Heart left ventricle (tissue), 16 donors: ENCODE data around the gene MT1M. TPM values are rescaled to one million over a fixed set of nuclear protein-coding genes. Genes with fewer than 3 reads are reported as not detected.

Source experiments
- ATAC-seq, 4 donors: fragments of 200-7000 bp; cut with Tn5 transposase; one replicate each; pipeline ENCODE4 v1.9.1; 2020 to 2022; ENCODE audit warnings: moderate library complexity in 4 of 4, mild to moderate bottlenecking in 3 of 4, moderate number of reproducible peaks in 1 of 4
- DNase-seq, 5 donors: peaks; one replicate each; pipeline ENCODE4 v3.0.0-alpha.2; 2020
- H3K27ac ChIP-seq, 12 donors: fragments of 200-600 bp; sonication (generic) in 4 of 12; one replicate each; pipeline versions ENCODE4 v1.5.0 to v1.8.0; 2016 to 2022; ENCODE audit warnings: mild to moderate bottlenecking in 2 of 12
- H3K27me3 ChIP-seq, 9 donors: fragments of 200-600 bp; sonication (generic) in 2 of 9; one replicate each; pipeline versions ENCODE4 v1.5.1 to v1.8.0; 2016 to 2022; ENCODE audit warnings: mild to moderate bottlenecking in 3 of 9
- H3K36me3 ChIP-seq, 9 donors: fragments of 200-600 bp; sonication (generic) in 2 of 9; one replicate each; pipeline versions ENCODE4 v1.5.0 to v1.8.0; 2018 to 2022; ENCODE audit warnings: mild to moderate bottlenecking in 2 of 9
- H3K4me1 ChIP-seq, 12 donors: fragments of 200-600 bp; sonication (generic) in 4 of 12; one replicate each; pipeline versions ENCODE4 v1.5.0 to v1.8.0; 2016 to 2022; ENCODE audit warnings: mild to moderate bottlenecking in 3 of 12
- H3K4me3 ChIP-seq, 12 donors: fragments of 200-600 bp; sonication (generic) in 4 of 12; one replicate each; pipeline versions ENCODE4 v1.5.0 to v1.8.0; 2017 to 2022; ENCODE audit warnings: mild to moderate bottlenecking in 9 of 12, moderate library complexity in 4 of 12
- H3K9me3 ChIP-seq, 12 donors: fragments of 200-600 bp; sonication (generic) in 4 of 12; one replicate each; pipeline versions ENCODE4 v1.5.0 to v1.8.0; 2016 to 2022; ENCODE audit warnings: mild to moderate bottlenecking in 1 of 12
- CTCF ChIP-seq, 12 donors: fragments of 200-600 bp; sonication (generic) in 4 of 12; IDR thresholded peaks; one replicate each; pipeline versions ENCODE4 v1.5.0 to v1.8.0; 2018 to 2022; ENCODE audit warnings: antibody characterized with exemption in 12 of 12, mild to moderate bottlenecking in 5 of 12
- POLR2A ChIP-seq, 2 donors: fragments of 450-650 bp; IDR thresholded peaks; one replicate each; pipeline ENCODE4 v1.6.1; 2017; ENCODE audit warnings: antibody characterized with exemption in 2 of 2, mild to moderate bottlenecking in 2 of 2, moderate library complexity in 2 of 2
- WGBS, 4 donors: extraction: QIAGEN DNeasy Blood & Tissue Kit in 2 of 4; methylation state at CpG; one replicate each; pipeline versions ENCODE4 v1.1.5 to v1.1.7; 2013 to 2018; 5-methylcytosine and 5-hydroxymethylcytosine counted together
- intact Hi-C, 10 donors: fragments of 100-400 bp; cut with DNase I; formaldehyde crosslinking; loops; one replicate each; pipeline versions ENCODE4 v1.11.1 to v1.14.2; 2022
- polyA plus RNA-seq, 2 donors: library from polyadenylated mRNA; stranded (reverse); fragments of 200-250 nt; gene quantifications; one replicate each; pipeline ENCODE4 v1.2.3, GENCODE V29; 2013
- total RNA-seq, 9 donors: library from RNA; depleted of rRNA in 2 of 9; stranded (reverse); fragments of >200 nt in 2 of 9; fragmentation: NEBNext Ultra II Directional in 3 of 9; extraction: Animal tissue kit (Norgen Biotek cat#: 25700) in 3 of 9; gene quantifications; one replicate each; pipeline versions ENCODE4 v1.1.0 to v1.2.4, GENCODE V29; 2016 to 2023
- donor health status: ischemic (EF 13 %, LVEDD 7.1; RV severe dilation, severe dysfunction).
- donor health status: healthy with polysubstance abuse.
- donor health status: DM: no; HTN: yes; CAD: no.
- donor health status: DM: no; HTN: no; CAD: no.
- donor health status: ischemic (EF 25% LVEDD 6.9; RV normal size, moderate dysfunction).
- donor health status: ischemic (EF 25% LVEDD 5.7; RV mildly dilated, moderate dysfunction).
- donor health status: healthy.
- donor health status: DM: yes; HTN: yes; CAD: no.
- donor health status: ischemic (EF 35%, LVEDD 5.7; RV mildly dilated, moderate dysfunction).
- donor health status: nonischemic (EF 11% LVEDD 7.7; RV severe dilation, severe dysfunction).
- donor health status: DM: yes; HTN: yes; CAD: no.
- donor health status: PGD.
- donor health status: ischemic (EF 29% LVEDD 5.4; RV normal size, mild dysfunction).
- donor health status: nonischemic (EF 23%, LVEDD 6.1; RV moderate dilation, normal function).

MT1M gene
- total and polyA plus RNA-seq, 11 donors = 0.61 to 16.2 (median 7.4) TPM

GRCh38 chr16:56588781-56589140 is 43.7 kb upstream of the MT1M start:
- TF ChIP-seq CTCF (IDR thresholded peaks at IDR 0.05) (no peak), POLR2A (IDR thresholded peaks at IDR 0.05) (no peak)
- intact Hi-C loops = no loop called here
- ATAC-seq = no peak
- H3K36me3 ChIP-seq = no peaks in the 10 kb centered on the region
- DNase-seq = no peak
- H3K4me1 ChIP-seq = peaks cover 0 to 12% (median 2%) of the 10 kb centered on the region in 12 donors
- 37 to 44% (median 41%) methylated on average over 9 of the region's 9 CpGs for WGBS, 4 donors
- H3K9me3 ChIP-seq = peaks cover 0 to under 1% (median 0%) of the 10 kb centered on the region in 12 donors
- peak overlapping the region; percentile 17 to 56 (median 46) for H3K4me3 ChIP-seq
- no peak overlapping the region for H3K27ac ChIP-seq
- peaks cover 4 to 32% (median 17%) of the 10 kb centered on the region in 9 donors for H3K27me3 ChIP-seq

GRCh38 chr16:56589141-56590039 is 43.1 kb upstream of the MT1M start, which contains the start of gene MT3:
TSS of gene MT3 (plus strand) at chr16:56589528. CDS start at chr16:56589591, 63 bp downstream.
- intact Hi-C loops = no loop called here
- H3K9me3 ChIP-seq = peaks cover 0 to 7% (median 0%) of the 10 kb centered on the region in 12 donors
- H3K27ac ChIP-seq = no peak within 1 kb of the TSS
- H3K36me3 ChIP-seq = no peaks in the 10 kb centered on the region
- TF ChIP-seq POLR2A (IDR thresholded peaks at IDR 0.05) = no peak
- TF ChIP-seq CTCF (IDR thresholded peaks at IDR 0.05) = no peak
- H3K27me3 ChIP-seq = peaks cover 4 to 28% (median 17%) of the 10 kb centered on the region in 9 donors
- peaks cover 0 to 12% (median 2%) of the 10 kb centered on the region in 12 donors for H3K4me1 ChIP-seq
- peak within 1 kb of the TSS; percentile 17 to 56 (median 46) for H3K4me3 ChIP-seq
- ATAC-seq (peak in 3 of 4 donors; percentile 42 to 50 (median 47)), DNase-seq (peak in 1 of 5 donors; percentile 35)
- 7 to 15% (median 8%) methylated on average over 33 to 87 of the region's 87 CpGs for WGBS, 4 donors

GRCh38 chr16:56591377-56592060 is 40.9 kb upstream of the MT1M start:
- no peak overlapping the region for H3K27ac ChIP-seq
- H3K4me1 ChIP-seq = peaks cover 0 to 12% (median 2%) of the 10 kb centered on the region in 12 donors
- peaks cover 4 to 28% (median 17%) of the 10 kb centered on the region in 9 donors for H3K27me3 ChIP-seq
- H3K9me3 ChIP-seq = peaks cover 0 to 7% (median 0%) of the 10 kb centered on the region in 12 donors
- TF ChIP-seq POLR2A (IDR thresholded peaks at IDR 0.05) (no peak), CTCF (IDR thresholded peaks at IDR 0.05) (no peak)
- DNase-seq (no peak), ATAC-seq (no peak)
- H3K4me3 ChIP-seq = no peak overlapping the region
- no peaks in the 10 kb centered on the region for H3K36me3 ChIP-seq
- WGBS, 4 donors = 49 to 64% (median 59%) methylated on average over 4 of the region's 4 CpGs
- intact Hi-C loops = no loop called here
